Measurements from ENCODE around the gene ZFP28.

GRCh38 chr19:56538254-56538760 is 441 bp upstream of the ZFP28 start:
- TF ChIP-seq CTCF (IDR thresholded peaks at IDR 0.05) = no peak
- peak; percentile 21; the same call in 1 of the 2 replicates for TF ChIP-seq MAX (CRISPR knock-in tag; IDR thresholded peaks at IDR 0.05)
- TF ChIP-seq NR2C2 (CRISPR knock-in tag; IDR thresholded peaks at IDR 0.05) = no peak
